ENCODE results near the gene AGAP3.

The AGAP3 gene

DNA sequence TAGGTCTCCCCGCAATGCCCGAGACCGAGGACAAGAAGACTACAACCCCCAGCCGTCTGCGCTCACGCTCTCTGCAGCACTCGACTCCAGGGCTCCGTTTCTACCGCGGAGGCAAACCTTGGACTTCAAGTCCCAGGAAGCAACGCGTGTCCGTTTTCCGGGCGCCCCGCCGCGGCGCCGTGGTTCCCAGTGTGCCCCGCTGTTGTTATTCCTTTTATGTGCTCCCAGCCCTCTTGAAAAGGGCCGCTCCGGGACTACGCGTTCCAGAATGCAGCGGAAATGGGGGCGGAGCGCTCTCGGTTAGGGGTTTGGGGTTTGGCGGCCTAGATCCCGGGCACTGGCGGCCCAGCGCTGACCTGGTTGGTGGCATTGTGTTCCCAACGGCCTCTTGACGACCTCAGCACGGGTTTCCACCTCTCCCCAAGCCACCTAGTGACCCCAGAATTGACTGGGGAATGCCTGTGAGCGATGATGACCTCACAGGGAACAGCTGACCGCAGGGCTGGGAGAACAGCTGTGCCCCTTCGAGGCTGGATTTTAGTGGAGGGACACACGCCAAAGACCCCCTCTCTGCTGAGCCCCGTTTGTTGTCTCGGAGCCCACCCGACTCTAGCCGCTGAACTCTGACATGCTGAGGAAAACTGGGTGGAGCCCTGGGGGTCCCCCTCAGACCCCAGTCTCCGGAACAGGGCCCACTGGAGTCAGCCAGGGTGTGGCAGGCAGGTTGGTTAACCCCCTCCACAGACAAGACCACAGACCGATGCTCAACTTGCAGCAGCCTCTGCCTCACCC lies 28.1 kb upstream of the AGAP3 start:
- peak; percentile 99 for DNase-seq

DNA sequence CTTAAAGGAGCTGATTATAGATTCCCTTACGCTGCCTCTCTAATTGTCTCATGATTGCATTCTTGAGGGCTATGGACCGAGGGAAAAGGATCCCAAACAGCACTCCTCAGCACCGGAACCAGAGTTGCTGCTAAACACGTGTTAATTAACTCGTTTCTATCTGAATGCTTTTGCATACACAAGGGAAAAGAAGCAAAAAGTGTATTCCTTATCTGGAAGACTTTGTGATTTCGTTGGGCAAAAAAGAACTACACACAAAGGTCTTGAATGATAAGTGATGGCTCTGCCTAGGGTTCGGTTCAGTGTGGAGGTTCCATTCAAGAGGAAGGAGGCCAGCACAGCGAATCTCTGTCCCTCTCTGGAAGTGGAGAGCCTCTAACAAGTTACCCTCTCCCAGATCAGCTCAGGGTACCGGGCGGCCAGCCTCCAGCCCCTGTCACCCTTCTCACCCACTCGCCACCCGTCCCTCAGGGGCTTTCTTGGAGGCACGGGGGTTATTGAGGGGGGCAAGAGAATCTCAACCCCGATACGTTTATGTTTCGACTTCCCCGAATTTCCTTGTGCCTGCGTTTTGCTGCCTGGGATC lies 27.4 kb upstream of the AGAP3 start:
- peak in 1 of 2 donors; percentile 26 for DNase-seq

DNA sequence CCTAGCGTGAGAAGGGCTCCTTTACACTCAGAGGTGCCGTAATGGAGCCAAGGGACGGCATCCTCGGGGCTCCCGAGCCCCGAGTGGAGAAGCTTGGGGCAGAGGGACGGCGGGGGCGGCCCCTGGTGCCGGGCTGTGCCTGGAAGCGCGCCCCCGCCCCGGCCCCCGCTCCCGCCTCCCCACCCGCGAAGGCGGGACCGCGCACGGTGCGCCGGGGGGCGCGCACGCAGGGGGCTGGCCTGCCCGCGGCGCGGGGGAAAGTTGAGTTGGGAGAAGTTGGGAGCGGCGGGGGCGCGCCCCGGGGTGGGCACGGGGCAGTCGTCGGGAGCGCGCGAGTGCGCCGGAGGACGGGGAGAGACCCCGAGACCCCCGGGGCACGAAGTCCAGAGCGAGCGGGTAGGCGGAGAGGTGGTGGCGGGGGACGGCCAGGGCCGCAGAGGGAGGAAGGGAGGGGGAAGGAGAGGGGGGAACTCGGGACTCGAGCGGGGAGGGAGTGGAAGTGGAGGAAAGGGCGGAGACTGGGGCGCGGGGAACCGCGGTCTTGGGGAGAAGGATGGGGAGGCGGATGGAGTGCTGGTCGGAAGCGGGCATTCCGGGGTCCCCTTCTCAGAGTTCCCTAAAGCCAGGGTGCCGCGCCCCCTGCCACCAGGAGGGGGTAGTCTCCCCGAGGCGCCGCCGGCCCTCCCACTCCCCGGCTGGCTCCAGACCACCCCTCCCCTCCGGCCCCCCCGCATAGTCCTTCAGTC lies 26.7 kb upstream of the AGAP3 start, which contains the start of gene SLC4A2:
SLC4A2 (plus strand) TSS at position 223 of the 746 bp plus-strand sequence. CDS start 2,399 bp downstream, outside the sequence.
- peak; percentile 84 to 86 for DNase-seq

DNA sequence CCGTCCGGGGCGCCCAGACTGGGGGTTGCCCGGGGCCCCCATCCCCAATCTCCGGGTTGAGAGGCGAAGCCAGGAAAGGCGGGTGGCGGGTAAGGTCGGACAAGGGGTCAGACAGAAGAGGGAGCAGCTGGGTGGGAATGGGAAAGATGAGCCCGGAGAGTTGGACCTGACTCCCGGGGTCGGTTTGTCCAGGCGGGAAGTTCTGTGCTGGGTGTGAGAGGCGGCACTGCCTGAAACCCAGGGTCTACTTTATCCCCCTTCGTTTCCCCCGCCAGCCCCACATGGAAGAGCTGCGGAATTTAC lies 26.2 kb upstream of the AGAP3 start:
- DNase-seq, result no peak

DNA sequence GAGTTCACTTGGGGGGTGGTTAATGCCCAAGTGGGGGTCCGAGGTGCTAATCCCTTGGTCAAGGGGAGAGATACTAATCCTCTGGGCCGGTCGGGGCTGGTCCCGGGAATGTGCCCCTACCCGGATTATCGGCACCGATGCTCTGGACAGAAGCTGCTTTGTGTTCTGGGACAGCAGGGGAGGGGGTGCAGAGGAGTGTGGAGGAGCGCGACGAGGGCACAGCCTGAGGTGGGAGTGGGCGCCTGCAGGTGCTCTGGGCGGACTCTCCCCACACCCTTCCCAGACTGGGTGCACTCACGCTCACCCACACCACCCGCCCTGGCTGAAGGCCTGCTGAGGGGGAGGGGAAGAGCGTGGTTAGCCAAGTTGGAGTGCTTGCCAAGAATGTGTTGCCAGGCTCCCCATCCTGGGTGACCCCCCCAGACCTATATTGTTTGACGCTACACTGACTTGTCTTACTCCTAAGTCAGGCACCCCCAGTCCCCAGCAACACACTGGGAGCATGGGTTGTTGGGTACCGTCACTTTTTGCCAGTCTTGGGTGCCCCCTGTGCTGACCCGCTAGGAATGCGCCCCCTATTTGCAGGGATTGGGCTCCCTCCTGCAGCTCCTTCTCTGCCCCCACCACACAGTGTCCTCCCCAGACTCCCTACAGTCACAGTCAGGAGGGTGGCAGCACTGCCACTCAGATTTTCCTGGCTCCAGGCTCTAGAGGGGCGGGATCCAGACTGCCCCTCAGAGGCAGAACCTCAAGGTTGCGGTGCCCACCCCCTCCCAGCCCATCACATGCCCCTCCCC lies 25.7 kb upstream of the AGAP3 start:
- peak in 1 of 2 donors; percentile 56 for DNase-seq

DNA sequence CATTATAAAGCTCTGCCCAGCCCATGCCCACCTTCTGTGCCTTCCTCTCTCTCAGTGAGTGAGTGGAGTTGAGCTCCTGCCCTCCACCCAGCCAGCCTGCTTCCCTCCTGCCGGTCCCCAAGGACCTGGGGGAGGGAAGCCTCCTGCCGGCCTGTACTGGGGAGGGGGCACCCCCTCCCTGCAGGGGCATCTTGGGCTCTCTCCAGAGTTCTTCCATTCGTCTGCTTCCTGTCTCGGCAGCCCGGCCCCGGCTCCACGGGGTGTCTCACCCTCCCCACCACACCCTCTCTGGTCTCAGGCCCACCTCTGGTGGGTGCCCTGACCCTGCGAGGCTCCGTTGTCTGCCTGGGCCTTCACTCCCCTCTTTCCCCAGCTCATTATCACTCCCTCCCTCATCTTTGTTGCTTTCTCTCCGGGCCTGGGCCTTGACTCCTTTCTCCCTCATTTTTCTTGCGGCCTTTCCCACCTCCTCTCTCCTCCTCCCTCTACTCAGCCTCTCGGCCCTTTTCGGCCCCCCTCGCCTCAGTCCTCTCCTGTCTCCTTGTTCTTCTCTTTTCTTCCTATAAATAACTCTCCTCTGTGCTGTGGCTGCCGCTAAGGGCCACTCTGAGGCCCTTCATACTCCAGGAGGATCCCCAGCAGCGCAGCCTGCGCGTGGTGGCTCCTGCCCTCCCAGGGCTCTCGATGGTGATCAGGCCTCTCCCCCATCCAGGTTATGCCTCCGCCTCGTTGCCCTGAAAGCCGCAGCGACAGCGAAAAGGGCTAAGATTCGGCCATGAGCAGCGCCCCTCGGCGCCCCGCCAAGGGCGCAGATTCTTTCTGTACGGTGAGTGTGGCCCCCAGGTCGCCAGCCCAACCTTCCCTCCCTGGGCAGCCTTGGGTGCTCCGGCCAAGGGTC lies 24.8 kb upstream of the AGAP3 start:
- DNase-seq, result no peak

DNA sequence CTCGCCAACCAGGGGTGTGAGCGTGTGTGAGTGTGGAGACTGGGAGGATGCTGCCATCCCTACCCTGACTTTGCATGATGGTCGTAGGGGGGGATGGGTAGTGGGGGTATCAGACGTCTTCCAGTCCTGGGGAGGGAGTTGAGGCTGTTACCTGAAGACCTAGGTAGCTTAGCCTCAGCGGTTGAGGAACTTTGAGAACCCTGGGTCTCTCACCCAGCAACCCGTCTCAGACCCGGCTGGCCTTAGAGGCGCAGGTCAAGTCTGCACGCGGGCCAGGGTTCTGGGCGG lies 24.2 kb upstream of the AGAP3 start:
- no peak for DNase-seq

DNA sequence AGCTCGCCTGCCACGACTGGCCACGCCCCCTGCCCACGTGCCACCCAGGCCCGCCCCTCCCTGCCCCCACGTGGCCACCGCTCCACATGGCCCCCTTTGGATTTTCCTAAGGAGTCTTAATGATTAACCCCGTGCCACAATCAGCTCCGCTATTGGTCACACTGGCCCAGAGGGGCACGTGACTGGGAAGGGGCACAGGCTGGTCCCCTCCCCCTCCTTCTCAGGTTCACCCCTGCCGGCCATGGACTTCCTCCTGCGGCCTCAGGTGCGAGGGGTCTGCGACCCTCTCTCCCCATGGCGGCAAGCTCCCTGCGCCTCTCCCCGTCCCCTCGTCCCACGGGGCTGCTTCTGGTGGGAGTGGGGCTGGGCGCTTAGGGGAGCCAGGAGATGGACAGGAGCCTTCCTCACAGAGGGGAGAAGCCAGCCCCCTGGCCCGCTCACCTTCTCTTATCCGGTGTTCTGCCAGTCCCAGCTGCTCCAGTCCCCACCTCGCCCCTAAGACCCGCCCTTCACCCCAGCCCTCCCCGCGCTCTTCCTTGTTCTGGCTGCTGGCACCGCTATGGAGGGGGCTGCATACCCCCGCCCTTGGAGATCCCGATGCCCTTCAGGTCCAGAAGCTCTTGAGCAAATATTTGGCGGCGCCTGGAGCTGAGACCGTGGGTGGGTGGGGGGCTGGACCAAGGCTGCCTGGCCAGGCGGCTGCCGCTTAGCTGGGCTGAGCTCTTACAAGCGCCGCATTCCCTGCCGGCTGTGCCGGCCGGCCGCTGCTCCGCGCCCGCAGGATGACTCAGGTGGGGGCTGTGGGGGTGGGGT lies 23.7 kb upstream of the AGAP3 start:
- no peak for DNase-seq

DNA sequence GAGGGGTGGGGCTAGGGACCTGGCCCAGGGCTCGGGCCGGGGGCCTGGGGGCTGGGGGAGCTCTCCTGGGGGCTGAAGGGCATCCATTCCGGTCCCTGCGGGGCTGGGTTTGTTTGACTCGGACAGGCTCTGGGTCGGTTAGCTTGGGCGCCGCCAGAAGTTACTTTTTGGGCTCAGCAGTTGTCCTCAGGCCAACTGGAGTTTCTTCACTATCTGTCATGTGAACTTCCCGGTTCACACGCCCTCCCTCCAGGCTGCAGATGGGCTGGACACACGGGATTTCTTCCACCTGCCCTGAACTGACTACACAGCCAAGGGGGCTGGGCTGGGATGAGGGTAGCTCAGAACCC lies 23.1 kb upstream of the AGAP3 start:
- no peak for DNase-seq

DNA sequence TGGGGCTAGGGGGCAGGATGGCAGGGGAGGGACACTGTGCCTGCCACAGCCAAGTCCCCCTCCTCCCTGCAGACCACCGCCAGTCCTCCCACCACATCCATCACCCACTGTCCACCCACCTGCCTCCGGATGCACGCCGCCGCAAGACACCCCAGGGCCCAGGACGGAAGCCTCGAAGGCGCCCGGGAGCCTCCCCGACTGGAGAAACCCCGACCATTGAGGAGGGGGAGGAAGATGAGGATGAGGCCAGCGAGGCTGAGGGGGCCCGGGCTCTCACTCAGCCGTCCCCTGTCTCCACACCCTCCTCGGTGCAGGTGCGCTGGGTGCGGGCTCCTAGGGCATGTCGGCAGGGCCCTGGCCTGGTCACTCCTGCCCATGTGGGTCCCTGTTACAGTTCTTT lies 21.8 kb upstream of the AGAP3 start:
- no peak for DNase-seq

DNA sequence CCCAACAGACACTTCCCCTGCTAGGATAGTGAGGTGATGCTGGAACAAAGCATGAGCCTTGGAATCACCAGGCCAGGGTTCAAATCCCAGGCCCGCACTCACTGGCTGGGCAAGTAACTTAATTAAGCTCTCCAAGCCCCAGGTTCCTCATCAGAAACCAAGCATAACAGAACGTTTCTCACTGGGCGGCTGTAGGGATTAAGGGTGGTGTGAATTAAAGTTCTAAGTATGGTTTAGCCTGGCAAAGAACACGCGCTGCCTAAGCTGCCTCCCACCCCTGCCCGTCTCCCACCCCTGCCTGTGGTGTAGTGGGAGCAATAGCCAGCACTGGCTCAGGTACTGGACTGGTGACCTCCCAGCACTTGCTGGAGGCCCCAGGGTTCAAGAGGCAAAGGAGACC lies 21.3 kb upstream of the AGAP3 start:
- no peak for DNase-seq

DNA sequence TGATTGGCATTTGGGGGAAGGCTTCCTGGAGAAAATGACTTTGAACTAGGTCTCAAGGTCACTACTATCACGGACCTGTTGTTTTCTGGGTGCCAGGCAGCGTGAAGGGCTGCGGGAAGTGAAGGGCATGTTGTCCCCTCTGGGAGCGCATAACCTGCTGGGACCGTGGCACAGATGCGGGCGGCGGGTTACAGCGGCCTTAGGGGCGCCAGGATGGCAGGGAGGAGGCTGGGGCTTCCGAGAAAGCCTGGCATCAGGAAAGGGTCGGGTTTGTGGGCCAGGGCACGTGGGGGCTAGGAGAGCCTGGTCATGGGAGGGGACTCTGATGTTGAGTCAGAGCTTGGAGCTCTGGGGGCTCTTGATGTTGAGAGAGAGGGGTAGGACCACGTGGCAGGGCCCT lies 20.8 kb upstream of the AGAP3 start:
- no peak for DNase-seq

DNA sequence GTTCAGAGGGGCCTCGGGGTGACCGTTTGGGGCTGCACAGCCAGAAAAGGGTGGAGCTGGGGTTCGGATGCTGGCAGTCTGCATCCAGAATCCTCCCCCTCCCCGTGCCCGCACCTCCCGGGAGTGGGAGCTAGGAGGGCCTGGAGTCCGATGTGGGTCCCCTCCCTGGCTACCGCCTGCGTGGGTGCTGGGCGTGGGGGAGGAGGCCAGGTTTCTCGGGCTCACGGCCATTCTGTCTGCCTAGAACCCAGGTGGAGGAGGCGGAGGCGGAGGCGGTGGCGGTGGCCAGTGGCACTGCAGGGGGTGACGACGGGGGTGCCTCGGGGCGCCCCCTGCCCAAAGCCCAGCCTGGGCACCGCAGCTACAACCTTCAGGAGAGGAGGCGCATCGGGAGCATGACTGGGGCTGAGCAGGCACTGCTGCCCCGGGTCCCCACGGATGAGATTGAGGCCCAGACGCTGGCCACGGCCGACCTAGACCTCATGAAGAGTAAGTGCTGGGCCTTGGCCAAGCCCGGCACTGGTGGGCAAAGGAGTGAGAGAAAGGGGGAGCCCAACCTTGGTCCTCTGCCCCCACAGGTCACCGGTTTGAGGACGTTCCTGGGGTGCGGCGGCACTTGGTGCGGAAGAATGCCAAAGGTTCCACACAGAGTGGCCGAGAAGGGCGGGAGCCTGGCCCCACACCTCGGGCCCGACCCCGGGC lies 19.9 kb upstream of the AGAP3 start:
- no peak for DNase-seq

DNA sequence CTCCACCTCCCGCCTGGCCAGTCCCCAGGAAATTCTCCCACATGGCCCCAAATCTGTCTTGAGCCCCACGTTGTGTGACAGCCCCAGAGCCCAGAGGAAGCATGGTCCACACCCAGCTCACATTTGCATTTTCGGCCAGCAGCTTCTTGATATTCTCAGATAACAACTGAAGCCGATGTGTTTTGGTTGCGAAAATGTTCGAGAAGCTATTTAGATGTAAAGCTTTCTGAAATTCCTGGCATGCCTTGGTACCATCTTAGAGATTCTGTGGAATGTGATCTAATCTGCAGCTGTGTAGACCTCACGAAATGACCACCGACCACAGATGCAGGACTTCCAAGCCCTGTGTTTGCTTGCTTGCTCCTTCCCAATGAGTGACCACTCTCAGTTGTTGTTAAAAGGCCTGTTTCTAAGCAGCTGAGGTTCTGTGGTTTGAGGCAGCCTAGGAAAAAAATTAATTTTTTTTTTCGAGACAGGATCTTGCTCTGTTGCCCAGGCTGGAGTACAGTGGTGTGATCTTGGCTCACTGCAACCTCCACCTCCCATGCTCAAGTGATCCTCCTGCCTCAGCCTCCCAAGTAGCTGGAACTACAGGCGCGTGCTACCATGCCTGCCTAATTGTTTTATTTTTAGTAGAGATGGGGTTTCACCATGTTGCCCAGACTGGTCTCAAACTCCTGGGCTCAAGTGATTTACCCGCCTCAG lies 18.1 kb upstream of the AGAP3 start:
- no peak for DNase-seq

DNA sequence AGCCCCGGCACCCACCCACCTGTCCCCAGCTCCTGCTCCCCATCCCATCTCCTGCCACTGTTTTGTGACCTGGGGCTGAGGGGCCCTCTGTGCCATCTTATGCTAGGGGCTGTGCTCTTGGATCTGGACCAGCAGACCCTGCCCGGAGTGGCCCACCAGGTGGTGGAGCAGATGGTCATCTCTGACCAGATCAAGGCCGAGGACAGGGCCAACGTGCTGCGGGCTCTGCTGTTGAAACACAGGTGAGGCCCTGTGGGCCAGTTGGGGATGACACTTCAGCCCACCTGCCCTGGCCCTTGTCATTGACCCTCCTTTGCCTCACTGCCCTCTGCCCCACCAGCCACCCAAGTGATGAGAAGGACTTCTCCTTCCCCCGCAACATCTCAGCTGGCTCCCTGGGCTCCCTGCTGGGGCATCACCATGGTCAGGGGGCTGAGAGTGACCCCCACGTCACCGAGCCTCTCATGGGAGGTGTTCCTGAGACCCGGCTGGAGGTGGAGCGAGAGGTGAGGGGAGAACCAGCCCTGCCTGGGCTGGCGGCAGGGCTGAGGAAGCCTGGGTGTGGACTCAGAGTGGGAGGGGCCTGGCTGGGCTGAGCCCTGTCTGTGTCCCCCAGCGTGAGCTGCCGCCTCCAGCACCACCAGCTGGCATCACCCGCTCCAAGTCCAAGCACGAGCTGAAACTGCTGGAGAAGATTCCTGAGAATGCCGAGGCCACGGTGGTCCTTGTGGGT lies 16.3 kb upstream of the AGAP3 start:
- no peak for DNase-seq

DNA sequence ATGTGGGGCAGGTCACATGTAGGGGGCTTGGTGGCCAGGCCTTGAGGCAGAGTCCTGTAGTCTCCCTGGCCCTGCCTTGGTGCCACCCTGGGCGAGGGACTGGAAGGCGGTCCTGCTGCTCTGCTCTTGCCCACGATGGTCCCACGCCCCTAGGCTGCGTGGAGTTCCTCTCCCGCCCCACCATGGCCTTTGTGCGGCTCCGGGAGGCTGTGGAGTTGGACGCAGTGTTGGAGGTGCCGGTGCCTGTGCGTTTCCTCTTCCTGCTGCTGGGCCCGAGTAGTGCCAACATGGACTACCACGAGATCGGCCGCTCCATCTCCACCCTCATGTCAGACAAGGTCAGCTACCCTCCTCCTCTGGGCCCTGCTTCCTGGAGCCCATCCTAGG lies 15.7 kb upstream of the AGAP3 start:
- DNase-seq, result no peak

DNA sequence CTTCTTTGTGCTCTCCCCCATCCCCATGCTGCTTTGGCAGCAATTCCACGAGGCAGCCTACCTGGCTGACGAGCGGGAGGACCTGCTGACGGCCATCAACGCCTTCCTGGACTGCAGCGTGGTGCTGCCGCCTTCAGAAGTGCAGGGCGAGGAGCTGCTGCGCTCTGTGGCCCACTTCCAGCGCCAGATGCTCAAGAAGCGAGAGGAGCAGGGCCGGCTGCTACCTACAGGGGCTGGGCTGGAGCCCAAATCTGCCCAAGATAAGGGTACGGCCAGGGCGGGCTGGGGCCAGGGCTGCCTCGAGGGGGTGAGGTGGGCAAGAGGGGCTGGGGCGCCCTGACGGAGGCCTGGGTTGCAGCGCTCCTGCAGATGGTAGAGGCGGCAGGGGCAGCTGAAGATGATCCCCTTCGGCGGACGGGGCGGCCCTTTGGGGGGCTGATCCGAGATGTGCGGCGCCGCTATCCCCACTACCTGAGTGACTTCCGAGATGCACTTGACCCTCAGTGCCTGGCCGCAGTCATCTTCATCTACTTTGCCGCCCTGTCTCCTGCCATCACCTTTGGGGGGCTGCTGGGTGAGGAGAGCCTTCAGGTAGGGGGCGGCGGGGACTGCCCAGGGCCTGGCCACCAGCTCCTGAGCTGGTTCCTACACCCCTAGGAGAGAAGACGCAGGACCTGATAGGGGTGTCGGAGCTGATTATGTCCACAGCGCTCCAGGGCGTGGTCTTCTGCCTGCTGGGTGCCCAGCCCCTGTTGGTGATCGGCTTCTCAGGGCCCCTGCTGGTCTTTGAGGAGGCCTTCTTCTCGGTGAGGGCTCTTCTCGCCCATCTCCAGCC lies 15.0 kb upstream of the AGAP3 start:
- DNase-seq, result no peak

DNA sequence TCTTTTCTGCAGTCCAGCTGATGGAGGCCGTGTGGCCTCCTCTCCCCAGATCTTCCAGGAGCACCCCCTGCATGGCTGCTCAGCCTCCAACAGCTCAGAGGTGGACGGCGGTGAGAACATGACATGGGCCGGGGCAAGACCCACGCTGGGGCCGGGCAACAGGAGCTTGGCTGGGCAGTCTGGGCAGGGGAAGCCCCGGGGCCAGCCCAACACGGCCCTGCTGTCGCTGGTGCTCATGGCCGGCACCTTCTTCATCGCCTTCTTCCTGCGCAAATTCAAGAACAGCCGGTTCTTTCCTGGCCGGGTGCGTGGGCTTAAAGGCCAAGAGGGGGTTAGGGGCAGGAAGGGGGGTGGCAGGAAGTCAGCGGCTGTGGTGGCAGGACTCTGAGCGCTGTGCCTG lies 12.3 kb upstream of the AGAP3 start:
- DNase-seq, result no peak
